K562 (cell line): ENCODE data around the gene CYP24A1. TPM values are rescaled to one million over a fixed set of nuclear protein-coding genes. Genes with fewer than 3 reads are reported as not detected.

Experiments used
- ATAC-seq: fragments of 200-7000 bp; cut with Tn5 transposase; 3 replicates; pipeline ENCODE4 v1.9.1; 2020; ENCODE audit warnings: moderate library complexity
- BruUV-seq: library from RNA; stranded (reverse); fragments of 400-500 nt; replicated peaks from 2 replicates; lab custom pipeline; 2021; lab: Mats Ljungman, UMichigan
- CTCF ChIA-PET: fragments of 300-600 bp; formaldehyde crosslinking; extraction: SDS; loops from one replicate; lab custom pipeline; 2021; ENCODE audit warnings: low intra/inter-chr PET ratio; lab: Yijun Ruan, JAX
- POLR2A ChIA-PET: fragments of 300-600, 350-650 bp; sonication (Branson Sonifier 250); formaldehyde crosslinking; extraction: SDS; loops from one replicate; lab custom pipeline; 2021; ENCODE audit warnings: antibody characterized with exemption, inconsistent platforms; lab: Yijun Ruan, JAX
- DNase-seq, 4 experiments: peaks; one replicate each; pipeline versions ENCODE4 v3.0.0 to v3.0.0-alpha.2; 2011 to 2018; ENCODE audit warnings: low spot score in 3 of 4, mixed read lengths in 3 of 4; ENCODE audit errors: extremely low read depth in 1 of 4
- FAIRE-seq: peaks from 2 replicates; lab custom pipeline; 2011; peaks lifted over from hg19 to GRCh38; lab: Jason Lieb, UNC
- H2AFZ ChIP-seq: 2 replicates; pipeline ENCODE4 v1.6.0; 2011; ENCODE audit warnings: low read depth, low read length, control low read depth, inconsistent platforms
- H3K27ac ChIP-seq: fragments of 200-600 bp; 3 replicates; pipeline ENCODE4 v1.8.0; 2011; ENCODE audit warnings: low read depth, mild to moderate bottlenecking, control low read depth, inconsistent platforms, low read length, moderate library complexity, mixed read lengths; ENCODE audit errors: extremely low read depth
- H3K27me3 ChIP-seq, 2 experiments: fragments of 300-600 bp in 1 of 2; 2 replicates in 1 of 2; 3 replicates in 1 of 2; pipeline versions ENCODE4 v1.6.0 to v1.8.0; 2011; ENCODE audit warnings: inconsistent platforms in 2 of 2, low read length in 2 of 2, mild to moderate bottlenecking in 1 of 2, mixed read lengths in 1 of 2, moderate library complexity in 1 of 2; ENCODE audit not compliant: control insufficient read depth in 2 of 2, insufficient read depth in 2 of 2
- H3K36me3 ChIP-seq: fragments of 300-600 bp; 3 replicates; pipeline ENCODE4 v1.8.0; 2011; ENCODE audit warnings: mild to moderate bottlenecking, low read length, inconsistent platforms; ENCODE audit not compliant: control insufficient read depth, insufficient read depth
- H3K4me1 ChIP-seq, 2 experiments: fragments of 200-600 bp in 1 of 2; replicated peaks in 1 of 2; 2 replicates in 1 of 2; 3 replicates in 1 of 2; pipeline versions ENCODE4 v1.5.1 to v1.8.0; 2011; ENCODE audit warnings: inconsistent platforms in 2 of 2, low read length in 2 of 2, mild to moderate bottlenecking in 1 of 2, mixed read lengths in 1 of 2, moderate library complexity in 1 of 2; ENCODE audit not compliant: control insufficient read depth in 2 of 2, insufficient read depth in 2 of 2
- H3K4me2 ChIP-seq: 2 replicates; pipeline ENCODE4 v1.6.1; 2011; ENCODE audit warnings: low read length, control low read depth, inconsistent platforms, mixed read lengths; ENCODE audit not compliant: insufficient read depth
- H3K4me3 ChIP-seq: fragments of 200-600 bp; sonication (generic), shearing (Covaris generic); 2 replicates; pipeline ENCODE4 v1.5.1; 2016; ENCODE audit warnings: control low read depth, inconsistent platforms
- H3K79me2 ChIP-seq: fragments of 200-600 bp; 3 replicates; pipeline ENCODE4 v1.8.0; 2011; ENCODE audit warnings: low read length, inconsistent platforms; ENCODE audit not compliant: control insufficient read depth, insufficient read depth
- H3K9ac ChIP-seq, 2 experiments: 2 replicates each; pipeline versions ENCODE4 v1.6.0 to v1.6.1; 2011; ENCODE audit warnings: low read depth in 2 of 2, low read length in 2 of 2, control low read depth in 1 of 2, inconsistent platforms in 1 of 2, mild to moderate bottlenecking in 1 of 2, mixed read lengths in 1 of 2; ENCODE audit not compliant: insufficient read depth in 1 of 2
- H3K9me1 ChIP-seq: one replicate; pipeline ENCODE4 v1.6.0; 2011; ENCODE audit warnings: inconsistent platforms, mild to moderate bottlenecking, low read length, moderate library complexity; ENCODE audit not compliant: control insufficient read depth, insufficient read depth
- H3K9me3 ChIP-seq: replicated peaks from 2 replicates; pipeline ENCODE4 v1.5.1; 2011; ENCODE audit warnings: low read depth, low read length, inconsistent platforms; ENCODE audit not compliant: control insufficient read depth, insufficient read depth
- H4K20me1 ChIP-seq: replicated peaks from 2 replicates; pipeline ENCODE4 v1.6.1; 2011; ENCODE audit warnings: low read length, inconsistent platforms, mixed read lengths; ENCODE audit not compliant: control insufficient read depth, insufficient read depth
- ZBTB11 ChIP-seq, 3 experiments: fragments of 200-800 bp in 1 of 3; fragments of 250-450 bp in 1 of 3; fragments of 450-650 bp in 1 of 3; sonication (Bioruptor Pico) in 1 of 3; sonication (Bioruptor generic) in 1 of 3; formaldehyde crosslinking in 1 of 3; IDR thresholded peaks; 2 replicates each; pipeline versions ENCODE4 v1.6.1 to v1.8.0; 2016 to 2022; ENCODE audit warnings: mild to moderate bottlenecking in 2 of 3, missing genetic modification characterization in 2 of 3, missing compliant biosample characterization in 1 of 3, moderate library complexity in 1 of 3
- ZNF592 ChIP-seq: fragments of 450-650 bp; IDR thresholded peaks from 2 replicates; pipeline ENCODE4 v1.6.1; 2017; ENCODE audit warnings: antibody characterized with exemption, mild to moderate bottlenecking
- WGBS: fragments of 100-300 bp; shearing (Covaris generic); methylation state at CpG from one replicate; pipeline ENCODE4 v1.1.6; 2016; ENCODE audit warnings: low coverage, mixed read lengths; ENCODE audit not compliant: insufficient coverage; ENCODE audit errors: missing lambda C conversion rate; 5-methylcytosine and 5-hydroxymethylcytosine counted together
- in situ Hi-C: fragments of 300-500 bp; cut with MboI; formaldehyde crosslinking; loops from 4 replicates; pipeline ENCODE4 v1.15.0; 2018; ENCODE audit warnings: inconsistent platforms, mixed read lengths
- intact Hi-C: fragments of 100-400 bp; cut with micrococcal nuclease; formaldehyde crosslinking; loops from 2 replicates; pipeline ENCODE4 v1.14.2; 2022
- polyA plus RNA-seq, 8 experiments: library from polyadenylated mRNA; depleted of rRNA in 4 of 8; stranded (reverse) in 5 of 8; unstranded in 3 of 8; fragments of >200 nt; fragmentation: Nextera tagmentation in 2 of 8; fragmentation: Illumina TruSeq in 1 of 8; extraction: Ambion mirVana in 2 of 8; extraction: Trizol in 1 of 8; gene quantifications; 2 replicates each; pipeline versions ENCODE4 v1.2.1 to v1.2.3, GENCODE V29; 2011 to 2014; ENCODE audit warnings: inconsistent platforms in 1 of 8, missing spikeins in 1 of 8
- total RNA-seq, 7 experiments: library from RNA; depleted of rRNA in 6 of 7; stranded (reverse); fragments of >200 nt in 6 of 7; fragmentation: Illumina TruSeq in 2 of 7; extraction: Trizol in 2 of 7; gene quantifications; 2 replicates each; pipeline versions ENCODE4 v1.2.1 to v1.2.3, GENCODE V29; 2011 to 2021; ENCODE audit warnings: low replicate concordance in 1 of 7

CYP24A1 gene
- total and polyA plus RNA-seq, 9 of the 15 experiments (the other 6 are each of a cell fraction or from before 2014, with no cell fraction given): 0.04 TPM; not detected in 8

- ATAC-seq: no peak
- H3K9me3 ChIP-seq: no peaks in the 10 kb centered on the region
- H3K27ac ChIP-seq: no peak overlapping the region
- H4K20me1 ChIP-seq: no peaks in the 10 kb centered on the region
- no peak overlapping the region for H3K9ac ChIP-seq
- no peaks in the 10 kb centered on the region for H3K9me1 ChIP-seq
- no peak for FAIRE-seq
- H2AFZ ChIP-seq: no peak overlapping the region
- 2% methylated on average over 7 of the region's 7 CpGs for WGBS
- no peak for DNase-seq
- intact Hi-C loops (no loop called here), in situ Hi-C loops (no loop called here)
- no peak overlapping the region for H3K4me2 ChIP-seq
- H3K4me1 ChIP-seq: no peaks in the 10 kb centered on the region
- no peaks in the 10 kb centered on the region for H3K79me2 ChIP-seq
- H3K36me3 ChIP-seq: no peaks in the 10 kb centered on the region
- peak in 1 of 3 experiments; percentile 28; a peak in 1 of 6 replicates for TF ChIP-seq ZBTB11 (CRISPR knock-in tag; IDR thresholded peaks at IDR 0.05)
- TF ChIP-seq ZNF592: no peak
- ChIA-PET CTCF (no interaction called here), POLR2A (no interaction called here)
- no TSS peak for BruUV-seq
- H3K27me3 ChIP-seq: peaks cover 27 to 40% of the 10 kb centered on the region in 2 experiments; a peak in 4 of 5 replicates
- no peak overlapping the region for H3K4me3 ChIP-seq
These were observed 13.4 kb downstream of the CYP24A1 start for GRCh38 chr20:54160065-54161007.
